ENCODE measurements around the gene KRTAP19-2. TPM values are rescaled to one million over a fixed set of nuclear protein-coding genes. Genes with fewer than 3 reads are reported as not detected.

KRTAP19-2 gene
- total and polyA plus RNA-seq, 4 donors: not detected

DNA sequence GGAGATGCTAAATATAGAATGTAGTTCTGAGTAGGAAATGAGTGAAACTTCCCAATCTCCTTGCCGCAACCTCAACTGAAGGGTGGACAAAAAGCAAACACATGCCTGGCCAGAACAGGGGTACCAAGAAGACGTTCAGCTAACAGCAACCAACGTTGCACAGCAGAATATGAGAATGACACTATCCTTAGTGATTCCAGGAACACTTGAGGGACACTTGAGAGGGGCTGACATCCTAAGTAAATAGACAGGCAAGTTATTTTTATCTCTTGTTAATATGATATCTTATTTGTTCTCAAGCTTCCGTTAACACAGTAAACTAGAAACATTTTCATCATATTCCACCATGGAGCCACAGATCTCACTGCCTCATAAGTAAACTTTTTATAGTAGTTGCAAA, 8.0 kb downstream of the KRTAP19-2 start:
- H3K36me3 ChIP-seq (ENCODE audit: control insufficient read depth, insufficient read depth, low read length): no peaks in the 10 kb centered on the region
- no peaks in the 10 kb centered on the region for H3K9me3 ChIP-seq (ENCODE audit: control insufficient read depth, insufficient read depth, low read length)
- no peak overlapping the region for H3K27ac ChIP-seq (ENCODE audit: low read depth, low read length)
- DNase-seq (ENCODE audit: low read depth in 4 of 6, low spot score in 6 of 6): no peak
- H3K4me1 ChIP-seq (ENCODE audit: control insufficient read depth, insufficient read depth, low read length): no peaks in the 10 kb centered on the region
- no peaks in the 10 kb centered on the region for H3K27me3 ChIP-seq (ENCODE audit: control insufficient read depth, insufficient read depth, low read length)
- 100% methylated on average over 2 of the region's 4 CpGs for WGBS (ENCODE audit: insufficient coverage)
- H3K4me3 ChIP-seq (ENCODE audit: low read depth, low read length): no peak overlapping the region

- H3K27me3 ChIP-seq (ENCODE audit: control insufficient read depth, insufficient read depth, low read length): no peaks in the 10 kb centered on the region
- no peaks in the 10 kb centered on the region for H3K4me1 ChIP-seq (ENCODE audit: control insufficient read depth, insufficient read depth, low read length)
- no peak for DNase-seq (ENCODE audit: low read depth in 4 of 6, low spot score in 6 of 6)
- 78% methylated on average over 3 of the region's 3 CpGs for WGBS (ENCODE audit: insufficient coverage)
- H3K9me3 ChIP-seq (ENCODE audit: control insufficient read depth, insufficient read depth, low read length): no peaks in the 10 kb centered on the region
- no peak overlapping the region for H3K4me3 ChIP-seq (ENCODE audit: low read depth, low read length)
- H3K36me3 ChIP-seq (ENCODE audit: control insufficient read depth, insufficient read depth, low read length): no peaks in the 10 kb centered on the region
- H3K27ac ChIP-seq (ENCODE audit: low read depth, low read length): no peak overlapping the region
Observed at GRCh38 chr21:30478004-30478403, 9.2 kb downstream of the KRTAP19-2 start.

DNA sequence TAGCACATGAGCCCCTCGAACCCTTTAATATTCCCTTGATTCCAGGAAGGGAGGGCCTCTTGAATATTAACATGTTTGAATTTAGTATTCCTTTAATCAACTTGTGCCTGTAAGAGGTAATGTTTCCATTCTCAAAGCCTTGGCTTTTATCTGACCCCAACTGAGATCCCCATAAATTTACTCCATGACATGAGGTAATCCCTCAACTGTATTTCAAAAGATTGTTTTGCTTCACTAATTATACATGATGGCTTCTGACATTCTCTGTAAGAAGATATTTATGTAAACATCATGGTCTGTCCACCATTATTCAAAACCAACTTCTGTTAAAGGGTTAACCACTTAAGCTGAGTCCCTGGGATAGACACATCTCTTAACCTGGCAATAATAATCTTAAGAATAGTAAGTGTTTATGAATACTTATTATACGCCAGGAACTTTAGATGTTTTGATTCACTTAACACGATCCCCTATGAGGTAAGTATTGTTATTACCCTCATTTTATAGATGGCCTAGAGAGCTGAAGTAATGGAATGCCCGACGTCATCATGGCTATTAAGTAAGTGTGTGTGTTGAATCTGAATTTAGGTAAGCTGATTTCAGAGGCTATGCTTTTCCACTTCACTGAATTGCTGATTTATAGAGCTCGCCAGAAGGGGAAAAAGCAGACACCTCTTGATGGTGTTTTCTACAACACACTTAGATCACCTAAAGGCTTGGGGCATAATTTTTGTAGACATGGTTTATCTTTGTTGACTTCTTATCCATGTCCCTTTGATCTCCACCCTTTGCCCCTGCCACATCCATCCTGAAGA, 18.1 kb downstream of the KRTAP19-2 start:
- no peak overlapping the region for H3K4me3 ChIP-seq (ENCODE audit: low read depth, low read length)
- H3K4me1 ChIP-seq (ENCODE audit: control insufficient read depth, insufficient read depth, low read length): no peaks in the 10 kb centered on the region
- WGBS (ENCODE audit: insufficient coverage): no CpG with 5 or more reads among the region's 6 CpGs
- DNase-seq (ENCODE audit: low read depth in 4 of 6, low spot score in 6 of 6): no peak
- H3K27me3 ChIP-seq (ENCODE audit: control insufficient read depth, insufficient read depth, low read length): no peaks in the 10 kb centered on the region
- no peaks in the 10 kb centered on the region for H3K9me3 ChIP-seq (ENCODE audit: control insufficient read depth, insufficient read depth, low read length)
- H3K27ac ChIP-seq (ENCODE audit: low read depth, low read length): no peak overlapping the region
- H3K36me3 ChIP-seq (ENCODE audit: control insufficient read depth, insufficient read depth, low read length): no peaks in the 10 kb centered on the region

- WGBS (ENCODE audit: insufficient coverage): no CpG with 5 or more reads among the region's 3 CpGs
- no peak for DNase-seq (ENCODE audit: low read depth in 4 of 6, low spot score in 6 of 6)
Observed at GRCh38 chr21:30463713-30464112, 23.5 kb downstream of the KRTAP19-2 start.

GRCh38 chr21:30448514-30448913, 38.7 kb downstream of the KRTAP19-2 start:
- Histone ChIP-seq H3K9me3 (ENCODE audit: control insufficient read depth, insufficient read depth, low read length) (no peaks in the 10 kb centered on the region), H3K36me3 (ENCODE audit: control insufficient read depth, insufficient read depth, low read length) (no peaks in the 10 kb centered on the region), H3K27me3 (ENCODE audit: control insufficient read depth, insufficient read depth, low read length) (no peaks in the 10 kb centered on the region), H3K4me3 (ENCODE audit: low read depth, low read length) (no peak overlapping the region), H3K27ac (ENCODE audit: low read depth, low read length) (no peak overlapping the region), H3K4me1 (ENCODE audit: control insufficient read depth, insufficient read depth, low read length) (no peaks in the 10 kb centered on the region)
- WGBS (ENCODE audit: insufficient coverage): no CpG with 5 or more reads among the region's 3 CpGs
- no peak for DNase-seq (ENCODE audit: low read depth in 4 of 6, low spot score in 6 of 6)

More at GRCh38 chr21:30463713-30464112, 23.5 kb downstream of the KRTAP19-2 start:
- no peaks in the 10 kb centered on the region for H3K9me3 ChIP-seq (ENCODE audit: control insufficient read depth, insufficient read depth, low read length)
- H3K27ac ChIP-seq (ENCODE audit: low read depth, low read length): no peak overlapping the region
- no peak overlapping the region for H3K4me3 ChIP-seq (ENCODE audit: low read depth, low read length)
- H3K36me3 ChIP-seq (ENCODE audit: control insufficient read depth, insufficient read depth, low read length): no peaks in the 10 kb centered on the region
- H3K27me3 ChIP-seq (ENCODE audit: control insufficient read depth, insufficient read depth, low read length): no peaks in the 10 kb centered on the region
- H3K4me1 ChIP-seq (ENCODE audit: control insufficient read depth, insufficient read depth, low read length): no peaks in the 10 kb centered on the region

DNA sequence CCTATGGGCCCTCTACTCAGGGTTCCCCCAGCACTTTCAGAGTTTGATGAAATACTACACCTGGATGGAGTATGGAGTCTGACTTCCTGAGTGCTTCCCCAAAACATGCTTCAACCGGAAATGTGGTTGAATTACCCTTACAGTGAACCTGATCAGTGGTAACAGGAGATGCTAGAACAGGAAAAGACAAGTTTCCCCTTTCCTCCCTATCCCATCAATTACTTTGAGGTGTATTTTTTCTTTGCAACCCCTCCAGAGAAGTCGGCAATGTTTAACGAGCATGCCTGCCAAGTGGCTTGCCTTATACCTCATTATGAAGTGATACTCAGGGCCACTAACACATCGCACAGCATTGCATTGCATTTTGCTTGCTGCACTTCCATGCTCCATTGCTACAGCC, 40.2 kb downstream of the KRTAP19-2 start:
- no peaks in the 10 kb centered on the region for H3K9me3 ChIP-seq (ENCODE audit: control insufficient read depth, insufficient read depth, low read length)
- no peak overlapping the region for H3K4me3 ChIP-seq (ENCODE audit: low read depth, low read length)
- no peaks in the 10 kb centered on the region for H3K36me3 ChIP-seq (ENCODE audit: control insufficient read depth, insufficient read depth, low read length)
- WGBS (ENCODE audit: insufficient coverage): 63% methylated on average over 3 of the region's 4 CpGs
- no peaks in the 10 kb centered on the region for H3K4me1 ChIP-seq (ENCODE audit: control insufficient read depth, insufficient read depth, low read length)
- no peak for DNase-seq (ENCODE audit: low read depth in 4 of 6, low spot score in 6 of 6)
- H3K27ac ChIP-seq (ENCODE audit: low read depth, low read length): no peak overlapping the region
- no peaks in the 10 kb centered on the region for H3K27me3 ChIP-seq (ENCODE audit: control insufficient read depth, insufficient read depth, low read length)

GRCh38 chr21:30444204-30444603, 43.0 kb downstream of the KRTAP19-2 start:
- H3K4me1 ChIP-seq (ENCODE audit: control insufficient read depth, insufficient read depth, low read length): no peaks in the 10 kb centered on the region
- H3K9me3 ChIP-seq (ENCODE audit: control insufficient read depth, insufficient read depth, low read length): no peaks in the 10 kb centered on the region
- H3K4me3 ChIP-seq (ENCODE audit: low read depth, low read length): no peak overlapping the region
- 45% methylated on average over 1 of the region's 1 CpG for WGBS (ENCODE audit: insufficient coverage)
- no peak overlapping the region for H3K27ac ChIP-seq (ENCODE audit: low read depth, low read length)
- no peaks in the 10 kb centered on the region for H3K36me3 ChIP-seq (ENCODE audit: control insufficient read depth, insufficient read depth, low read length)
- no peak for DNase-seq (ENCODE audit: low read depth in 4 of 6, low spot score in 6 of 6)
- no peaks in the 10 kb centered on the region for H3K27me3 ChIP-seq (ENCODE audit: control insufficient read depth, insufficient read depth, low read length)

DNA sequence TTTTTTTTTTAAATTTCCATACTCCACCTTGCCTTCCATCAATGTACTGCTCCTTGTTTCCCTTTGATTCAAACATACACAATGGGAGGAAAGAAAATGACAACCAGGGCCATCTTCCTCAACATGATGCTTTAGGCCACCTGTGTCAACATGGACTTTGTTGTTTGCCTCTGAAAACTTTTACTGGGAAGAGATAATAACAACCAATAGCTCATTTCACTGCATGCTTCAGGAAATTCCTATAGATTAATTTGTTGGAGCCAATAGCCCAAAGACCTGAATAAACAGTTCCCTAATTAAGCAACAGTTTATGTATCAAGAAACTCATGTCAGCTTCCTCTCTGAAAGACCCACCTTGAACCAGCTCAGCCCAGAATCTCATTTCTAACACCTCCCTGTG, 44.0 kb downstream of the KRTAP19-2 start:
- DNase-seq (ENCODE audit: low read depth in 4 of 6, low spot score in 6 of 6): no peak
- no peak overlapping the region for H3K27ac ChIP-seq (ENCODE audit: low read depth, low read length)
- H3K36me3 ChIP-seq (ENCODE audit: control insufficient read depth, insufficient read depth, low read length): no peaks in the 10 kb centered on the region
- no peaks in the 10 kb centered on the region for H3K9me3 ChIP-seq (ENCODE audit: control insufficient read depth, insufficient read depth, low read length)
- H3K27me3 ChIP-seq (ENCODE audit: control insufficient read depth, insufficient read depth, low read length): no peaks in the 10 kb centered on the region
- H3K4me3 ChIP-seq (ENCODE audit: low read depth, low read length): no peak overlapping the region
- no peaks in the 10 kb centered on the region for H3K4me1 ChIP-seq (ENCODE audit: control insufficient read depth, insufficient read depth, low read length)

GRCh38 chr21:30439975-30440374, 47.3 kb downstream of the KRTAP19-2 start, which contains the start of gene KRTAP15-1:
Gene KRTAP15-1, plus strand, starts transcription at chr21:30440275. Its CDS starts 53 bp downstream, at chr21:30440328.
- Histone ChIP-seq H3K9me3 (ENCODE audit: control insufficient read depth, insufficient read depth, low read length) (no peaks in the 10 kb centered on the region), H3K36me3 (ENCODE audit: control insufficient read depth, insufficient read depth, low read length) (no peaks in the 10 kb centered on the region), H3K27ac (ENCODE audit: low read depth, low read length) (no peak within 1 kb of the TSS), H3K27me3 (ENCODE audit: control insufficient read depth, insufficient read depth, low read length) (no peaks in the 10 kb centered on the region), H3K4me1 (ENCODE audit: control insufficient read depth, insufficient read depth, low read length) (no peaks in the 10 kb centered on the region), H3K4me3 (ENCODE audit: low read depth, low read length) (no peak within 1 kb of the TSS)
- WGBS (ENCODE audit: insufficient coverage): 80% methylated on average over 1 of the region's 5 CpGs
- no peak for DNase-seq (ENCODE audit: low read depth in 4 of 6, low spot score in 6 of 6)

Data from spinal cord (tissue), 10 donors.